ENCODE measurements around the gene POLH.
"Not testable (repeated sequence)": the region's sequence is repeated elsewhere in the genome, so short reads cannot be mapped to it uniquely, and the experiment has no call there.

POLH gene

GRCh38 chr6:43575772-43576551 lies at the start of gene POLH, which contains the start of gene XPO5:
POLH (plus strand) TSS chr6:43576185; CDS start chr6:43582320, 6,135 bp downstream.
XPO5 (minus strand) TSS chr6:43576038; CDS start chr6:43575864, 174 bp downstream.
- peak; percentile 91 for DNase-seq

- DNase-seq = no peak
Observed at GRCh38 chr6:43532201-43532600, 43.8 kb upstream of the POLH start.

DNA sequence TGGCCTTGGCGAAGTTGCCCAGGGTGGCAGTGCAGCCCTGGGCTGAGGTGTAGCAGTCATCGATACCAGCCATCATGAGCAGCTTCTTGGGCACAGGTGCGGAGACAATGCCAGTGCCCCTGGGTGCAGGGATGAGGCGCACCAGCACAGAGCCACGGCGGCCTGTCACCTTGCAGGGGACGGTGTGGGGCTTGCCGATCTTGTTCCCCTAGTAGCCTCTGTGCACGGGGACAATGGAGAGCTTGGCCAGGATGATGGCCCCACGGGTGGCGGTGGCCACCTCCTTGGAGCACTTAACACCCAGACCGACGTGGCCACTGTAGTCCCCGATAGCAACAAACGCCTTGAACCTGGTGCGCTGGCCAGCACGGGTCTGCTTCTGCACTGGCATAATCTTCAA lies 37.0 kb upstream of the POLH start:
- DNase-seq = not testable (repeated sequence)

DNA sequence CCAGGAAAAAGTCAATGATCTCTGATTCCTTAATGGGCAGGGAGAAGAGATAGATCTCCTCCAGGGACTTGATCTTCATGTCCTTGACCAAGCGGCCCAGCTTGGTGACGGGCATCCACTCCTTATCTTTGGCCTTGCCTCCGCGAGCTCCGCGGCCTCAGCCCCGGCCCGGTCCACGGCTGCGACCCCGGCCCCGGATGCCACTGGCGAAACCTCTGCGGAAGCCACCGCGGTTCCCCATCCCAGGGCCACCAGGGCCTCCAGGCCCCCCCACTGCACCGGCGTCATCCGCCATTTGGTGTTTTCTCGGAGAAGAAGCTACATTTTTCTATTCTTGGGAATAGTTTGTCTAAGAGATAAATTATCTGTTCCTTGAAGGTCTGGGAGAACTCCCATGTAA lies 36.6 kb upstream of the POLH start:
- DNase-seq = not testable (repeated sequence)

- no peak for DNase-seq
Observed at GRCh38 chr6:43540507-43540906, 35.5 kb upstream of the POLH start.

- no peak for DNase-seq
Observed at GRCh38 chr6:43541774-43542471, 34.1 kb upstream of the POLH start.

GRCh38 chr6:43544461-43544860 lies 31.5 kb upstream of the POLH start:
- peak; percentile 20 for DNase-seq

- no peak for DNase-seq
Observed at GRCh38 chr6:43547222-43547621, 28.8 kb upstream of the POLH start.

DNA sequence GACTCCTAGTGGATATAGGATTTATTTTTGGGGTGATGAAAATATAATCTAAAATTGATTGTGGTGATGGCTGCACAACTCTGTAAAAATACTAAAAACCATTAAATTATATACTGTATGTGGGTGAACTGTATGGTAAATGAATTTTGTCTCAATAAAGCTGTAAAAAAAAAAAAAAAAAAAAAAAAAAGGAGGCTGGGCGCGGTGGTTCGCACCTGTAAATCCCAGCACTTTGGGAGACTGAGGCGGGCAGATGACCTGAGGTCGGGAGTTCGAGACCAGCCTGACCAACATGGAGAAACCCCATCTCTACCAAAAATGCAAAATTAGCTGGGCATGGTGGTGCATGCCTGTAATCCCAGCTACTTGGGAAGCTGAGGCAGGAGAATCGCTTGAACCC lies 18.4 kb upstream of the POLH start:
- DNase-seq = not testable (repeated sequence)

GRCh38 chr6:43559328-43559727 lies 16.7 kb upstream of the POLH start:
- DNase-seq = no peak

DNA sequence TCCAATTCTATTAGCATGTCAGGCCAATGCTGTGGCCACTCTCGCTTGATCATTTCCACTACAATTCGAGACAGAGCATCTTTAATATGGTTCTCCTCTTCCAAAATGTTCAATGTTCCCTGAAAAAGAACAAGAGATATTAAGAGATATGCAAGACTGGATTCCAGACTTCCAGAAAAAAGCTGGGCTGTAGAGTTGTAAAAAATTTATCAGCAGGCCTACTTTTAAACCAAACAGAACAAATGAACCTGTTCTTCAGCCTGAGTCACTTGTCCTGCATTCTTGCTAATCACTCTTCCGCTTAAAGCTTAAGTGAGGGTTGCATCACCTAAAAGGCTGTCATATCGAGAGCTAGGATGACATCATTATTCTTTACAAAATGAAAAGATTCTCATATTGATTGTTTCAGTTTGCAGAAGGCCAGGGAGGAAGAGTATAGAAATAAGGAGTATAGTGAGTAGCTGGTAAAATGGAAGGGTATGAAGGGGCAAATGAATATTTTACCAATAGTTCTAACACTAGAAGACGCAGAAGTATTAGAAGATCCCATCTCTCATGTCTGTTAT lies 5.0 kb upstream of the POLH start:
- DNase-seq = no peak

DNA sequence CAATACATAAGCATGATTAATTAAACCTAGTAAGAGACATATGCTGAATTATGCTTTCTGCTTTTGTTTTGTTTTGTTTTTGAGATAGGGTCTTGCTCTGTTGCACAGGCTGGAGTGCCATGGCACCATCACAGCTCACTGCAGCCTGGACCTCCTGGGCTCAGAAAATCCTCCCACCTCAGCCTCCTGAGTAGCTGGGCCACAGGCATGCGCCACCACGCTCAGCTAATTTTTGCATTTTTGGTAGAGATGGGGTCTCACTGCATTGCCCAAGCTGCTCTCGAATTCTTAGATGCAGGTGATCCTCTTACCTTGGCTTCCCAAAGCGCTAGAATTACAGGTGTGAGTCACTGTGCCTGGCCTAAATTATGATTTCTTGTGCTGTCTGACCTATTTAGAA lies 4.0 kb upstream of the POLH start:
- no peak for DNase-seq

GRCh38 chr6:43575105-43575771 lies 747 bp upstream of the POLH start:
- DNase-seq = no peak

DNA sequence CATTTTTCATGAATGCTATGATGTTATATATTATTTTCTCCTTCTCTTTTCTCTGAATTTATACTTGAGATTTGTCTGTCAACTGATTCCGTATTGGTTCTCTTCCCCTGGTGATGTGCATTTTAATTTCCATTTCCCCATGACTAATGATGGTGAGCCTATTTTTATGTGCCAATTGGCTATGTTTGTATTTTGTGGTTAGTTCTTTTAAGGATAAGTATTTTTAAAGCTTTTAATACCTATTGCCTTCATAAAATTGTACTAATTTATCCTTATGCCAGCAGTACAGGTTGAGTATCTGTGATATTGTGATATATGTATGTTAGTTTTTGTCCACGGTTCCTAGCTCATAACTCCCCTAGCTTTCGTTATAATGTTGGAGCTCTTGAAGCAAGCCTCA lies 2.8 kb downstream of the POLH start:
- no peak for DNase-seq

DNA sequence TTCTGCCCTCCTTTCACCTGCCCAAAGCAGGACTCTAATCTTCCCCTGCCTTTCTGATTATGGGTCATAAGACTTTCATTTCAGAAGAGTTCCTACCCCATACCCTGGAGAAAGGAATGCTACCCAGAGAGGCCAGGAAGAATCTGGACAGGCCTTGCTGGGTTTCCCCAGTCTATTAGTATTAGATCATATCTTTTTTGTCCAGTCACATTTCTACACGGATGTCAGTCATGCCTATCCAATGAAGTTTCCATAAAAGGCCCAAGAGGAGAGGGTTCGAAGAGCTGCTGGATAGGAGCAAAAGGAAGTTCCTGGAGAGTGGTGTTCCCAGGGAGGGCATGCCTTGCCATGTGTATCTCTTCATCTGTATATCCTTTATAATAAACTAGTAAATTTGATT lies 3.2 kb downstream of the POLH start:
- no peak for DNase-seq

DNA sequence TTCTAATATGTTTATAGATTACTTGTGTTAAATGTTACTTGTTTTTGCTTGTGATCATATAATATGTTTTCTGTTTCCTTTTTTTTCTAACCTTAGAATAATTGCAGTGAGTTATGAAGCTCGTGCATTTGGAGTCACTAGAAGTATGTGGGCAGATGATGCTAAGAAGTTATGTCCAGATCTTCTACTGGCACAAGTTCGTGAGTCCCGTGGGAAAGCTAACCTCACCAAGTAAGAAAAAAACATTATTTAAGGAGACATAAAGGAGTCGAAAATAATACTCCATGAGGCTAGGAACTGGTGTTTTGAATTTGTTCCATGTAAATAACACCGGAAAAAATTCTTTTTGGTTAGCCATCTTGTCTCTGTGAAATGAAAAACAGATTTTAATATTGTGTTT lies 6.9 kb downstream of the POLH start:
- DNase-seq = no peak

GRCh38 chr6:43584892-43585570 lies 9.0 kb downstream of the POLH start:
- peak; percentile 40 for DNase-seq

GRCh38 chr6:43588194-43588593 lies 12.2 kb downstream of the POLH start:
- DNase-seq = no peak

GRCh38 chr6:43589564-43589963 lies 13.6 kb downstream of the POLH start:
- not testable (repeated sequence) for DNase-seq

GRCh38 chr6:43593938-43594337 lies 18.0 kb downstream of the POLH start:
- DNase-seq = no peak

DNA sequence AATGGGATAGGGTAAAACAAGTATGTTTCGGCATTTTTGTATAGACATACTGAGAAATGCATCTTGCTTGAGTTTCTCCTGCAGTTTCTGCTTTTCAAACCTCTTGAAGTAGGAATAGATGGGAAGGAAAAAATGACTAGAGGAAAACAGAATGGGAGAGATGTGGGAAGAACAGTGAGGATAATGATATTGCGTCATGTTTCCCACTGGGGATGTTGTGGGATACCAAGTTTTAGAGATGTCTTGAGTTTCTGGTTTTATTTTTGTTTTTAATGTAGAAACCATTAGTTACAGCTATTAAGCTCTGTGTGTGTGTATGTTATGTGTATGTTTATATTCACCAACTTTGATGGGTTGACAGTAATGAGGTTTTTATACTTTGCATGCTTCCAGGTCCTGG lies 24.6 kb downstream of the POLH start:
- no peak for DNase-seq

DNA sequence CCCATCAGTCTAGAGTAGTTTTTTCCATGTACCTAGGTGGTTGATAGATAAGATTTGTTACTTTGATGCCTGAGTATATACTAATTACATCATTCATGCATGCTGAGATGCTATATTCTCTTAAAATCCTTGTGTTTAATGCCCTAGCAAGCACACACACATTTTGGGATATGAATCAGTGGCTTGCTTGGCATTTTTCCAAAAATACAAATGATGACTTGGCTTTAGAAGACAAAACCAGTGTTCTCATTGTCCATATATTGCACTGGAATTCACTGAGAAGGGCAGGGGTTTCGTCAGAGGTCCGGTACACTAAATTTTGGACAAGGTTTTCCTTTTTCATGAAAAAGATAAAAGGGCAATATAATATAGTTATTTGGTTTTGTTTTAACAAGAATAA lies 28.2 kb downstream of the POLH start:
- DNase-seq = no peak

DNA sequence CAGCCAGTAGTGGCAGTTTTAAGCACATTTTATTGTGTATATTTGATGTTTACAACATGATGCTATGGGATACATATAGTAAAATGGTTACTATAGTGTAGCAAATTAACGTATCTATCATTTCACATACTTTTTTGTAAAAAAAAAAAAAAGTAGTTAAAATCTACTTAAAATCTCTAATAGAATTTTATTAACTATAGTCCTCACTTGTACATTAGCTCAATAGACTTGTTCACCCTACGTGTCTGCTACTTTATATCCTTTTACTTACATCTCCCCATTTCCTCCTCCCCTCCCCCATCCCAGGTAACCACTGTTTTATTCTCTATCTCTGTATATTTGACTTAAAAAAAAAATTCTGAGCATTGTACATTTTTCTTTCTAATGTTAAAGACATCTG lies 30.0 kb downstream of the POLH start:
- DNase-seq = no peak

All from CD4-positive, alpha-beta T cell treated with Interleukin-17A for 1 hour (primary cell).